ENCODE data around the gene ABHD3. TPM values are rescaled to one million over a fixed set of nuclear protein-coding genes. Genes with fewer than 3 reads are reported as not detected.
"Not testable (repeated sequence)": the region's sequence is repeated elsewhere in the genome, so short reads cannot be mapped to it uniquely, and the experiment has no call there.

The ABHD3 gene
- polyA plus RNA-seq, 1 donor (not counting 4 experiments of a cell fraction or from before 2014, with no cell fraction given), result 31.6 TPM

- DNase-seq (ENCODE audit: low read depth, low spot score) (no peak), FAIRE-seq (no peak)
- no peak for TF ChIP-seq EZH2 (IDR thresholded peaks at IDR 0.05; ENCODE audit: low read length)
- TF ChIP-seq CTCF (optimal IDR thresholded peaks at IDR 0.05 in 1 of 3, IDR thresholded peaks at IDR 0.05 in 1 of 3, conservative IDR thresholded peaks at IDR 0.05 in 1 of 3; ENCODE audit: extremely low read depth in 1 of 3, insufficient read depth in 2 of 3, low read length in 3 of 3), result no peak
- peaks cover under 1% of the 10 kb centered on the region for H3K4me1 ChIP-seq (ENCODE audit: control insufficient read depth, extremely low read depth, insufficient read depth, low read length)
- no peaks in the 10 kb centered on the region for H3K27me3 ChIP-seq (ENCODE audit: control insufficient read depth, extremely low read depth, insufficient read depth, low read length)
- no peak overlapping the region for H3K4me2 ChIP-seq (ENCODE audit: control insufficient read depth, extremely low read depth, insufficient read depth, low read depth, low read length)
- H3K27ac ChIP-seq (ENCODE audit: control insufficient read depth, insufficient read depth, low read length), result no peak overlapping the region
- H3K36me3 ChIP-seq (ENCODE audit: control insufficient read depth in 2 of 2, extremely low read depth in 1 of 2, insufficient read depth in 2 of 2, low read length in 2 of 2), result peaks cover 12 to 19% of the 10 kb centered on the region in 2 experiments
- H2AFZ ChIP-seq (ENCODE audit: control insufficient read depth, low read length), result no peak overlapping the region
- H3K79me2 ChIP-seq (ENCODE audit: control insufficient read depth, insufficient read depth, low read length), result peaks cover 9% of the 10 kb centered on the region
- no peaks in the 10 kb centered on the region for H3K9me3 ChIP-seq (ENCODE audit: control insufficient read depth, low read depth, low read length)
- dilution Hi-C loops (cut with MboI; ENCODE audit: extremely low pct_ligation_motif_present, low sequenced_read_pairs), result no loop called here
- H3K9me1 ChIP-seq (ENCODE audit: control insufficient read depth, extremely low read depth, insufficient read depth, low read length), result no peaks in the 10 kb centered on the region
- peaks cover 4% of the 10 kb centered on the region for H4K20me1 ChIP-seq (ENCODE audit: control insufficient read depth, extremely low read depth, insufficient read depth, low read length)
- H3K9ac ChIP-seq (ENCODE audit: control insufficient read depth, extremely low read depth, insufficient read depth, low read length), result no peak overlapping the region
- H3K4me3 ChIP-seq (ENCODE audit: control insufficient read depth in 2 of 3, extremely low read depth in 1 of 3, insufficient read depth in 2 of 3, low read depth in 1 of 3, low read length in 3 of 3), result no peak overlapping the region
Measured at GRCh38 chr18:21632393-21632792, 72.2 kb downstream of the ABHD3 start.

- DNase-seq (ENCODE audit: low read depth, low spot score), result no peak
- TF ChIP-seq CTCF (optimal IDR thresholded peaks at IDR 0.05 in 1 of 3, IDR thresholded peaks at IDR 0.05 in 1 of 3, conservative IDR thresholded peaks at IDR 0.05 in 1 of 3; ENCODE audit: extremely low read depth in 1 of 3, insufficient read depth in 2 of 3, low read length in 3 of 3) (no peak), EZH2 (IDR thresholded peaks at IDR 0.05; ENCODE audit: low read length) (no peak)
- dilution Hi-C loops (cut with MboI; ENCODE audit: extremely low pct_ligation_motif_present, low sequenced_read_pairs), result no loop called here
- Histone ChIP-seq H3K36me3 (ENCODE audit: control insufficient read depth in 2 of 2, extremely low read depth in 1 of 2, insufficient read depth in 2 of 2, low read length in 2 of 2) (peaks cover 15 to 25% of the 10 kb centered on the region in 2 experiments), H3K9ac (ENCODE audit: control insufficient read depth, extremely low read depth, insufficient read depth, low read length) (no peak overlapping the region), H3K9me1 (ENCODE audit: control insufficient read depth, extremely low read depth, insufficient read depth, low read length) (no peaks in the 10 kb centered on the region), H3K79me2 (ENCODE audit: control insufficient read depth, insufficient read depth, low read length) (peaks cover 32% of the 10 kb centered on the region), H3K4me2 (ENCODE audit: control insufficient read depth, extremely low read depth, insufficient read depth, low read depth, low read length) (no peak overlapping the region), H3K27me3 (ENCODE audit: control insufficient read depth, extremely low read depth, insufficient read depth, low read length) (no peaks in the 10 kb centered on the region), H2AFZ (ENCODE audit: control insufficient read depth, low read length) (no peak overlapping the region), H3K27ac (ENCODE audit: control insufficient read depth, insufficient read depth, low read length) (no peak overlapping the region), H3K9me3 (ENCODE audit: control insufficient read depth, low read depth, low read length) (no peaks in the 10 kb centered on the region), H3K4me1 (ENCODE audit: control insufficient read depth, extremely low read depth, insufficient read depth, low read length) (no peaks in the 10 kb centered on the region), H4K20me1 (ENCODE audit: control insufficient read depth, extremely low read depth, insufficient read depth, low read length) (peaks cover 4% of the 10 kb centered on the region), H3K4me3 (ENCODE audit: control insufficient read depth in 2 of 3, extremely low read depth in 1 of 3, insufficient read depth in 2 of 3, low read depth in 1 of 3, low read length in 3 of 3) (no peak overlapping the region)
- FAIRE-seq, result no peak
Measured at GRCh38 chr18:21629089-21629832, 75.3 kb downstream of the ABHD3 start.

GRCh38 chr18:21621640-21622039 is 82.9 kb downstream of the ABHD3 start:
- H3K27me3 ChIP-seq (ENCODE audit: control insufficient read depth, extremely low read depth, insufficient read depth, low read length); H4K20me1 ChIP-seq (ENCODE audit: control insufficient read depth, extremely low read depth, insufficient read depth, low read length); dilution Hi-C loops (cut with MboI; ENCODE audit: extremely low pct_ligation_motif_present, low sequenced_read_pairs); H3K9me1 ChIP-seq (ENCODE audit: control insufficient read depth, extremely low read depth, insufficient read depth, low read length); H3K9me3 ChIP-seq (ENCODE audit: control insufficient read depth, low read depth, low read length); H3K4me3 ChIP-seq (ENCODE audit: control insufficient read depth in 2 of 3, extremely low read depth in 1 of 3, insufficient read depth in 2 of 3, low read depth in 1 of 3, low read length in 3 of 3); H3K27ac ChIP-seq (ENCODE audit: control insufficient read depth, insufficient read depth, low read length); H3K4me1 ChIP-seq (ENCODE audit: control insufficient read depth, extremely low read depth, insufficient read depth, low read length); H3K4me2 ChIP-seq (ENCODE audit: control insufficient read depth, extremely low read depth, insufficient read depth, low read depth, low read length); H2AFZ ChIP-seq (ENCODE audit: control insufficient read depth, low read length); FAIRE-seq; H3K9ac ChIP-seq (ENCODE audit: control insufficient read depth, extremely low read depth, insufficient read depth, low read length); DNase-seq (ENCODE audit: low read depth, low spot score): not testable (repeated sequence)
- Histone ChIP-seq H3K36me3 (ENCODE audit: control insufficient read depth in 2 of 2, extremely low read depth in 1 of 2, insufficient read depth in 2 of 2, low read length in 2 of 2) (peaks cover 8 to 11% of the 10 kb centered on the region in 2 experiments), H3K79me2 (ENCODE audit: control insufficient read depth, insufficient read depth, low read length) (peaks cover 93% of the 10 kb centered on the region)
